ENCODE measurements around the gene FAM76B. TPM values are rescaled to one million over a fixed set of nuclear protein-coding genes. Genes with fewer than 3 reads are reported as not detected.

Gene FAM76B
- total and polyA plus RNA-seq, 2 of the 13 experiments (the other 11 are each of a cell fraction or from before 2014, with no cell fraction given) = 20.2 to 24.2 TPM

- TF ChIP-seq AFF4 (CRISPR knock-in tag; IDR thresholded peaks at IDR 0.05) (peak; percentile 78; the same call in 1 of the 2 replicates), ZFY (CRISPR knock-in tag; IDR thresholded peaks at IDR 0.05) (peak; percentile 84), ZFP90 (CRISPR knock-in tag; IDR thresholded peaks at IDR 0.05; ENCODE audit: borderline replicate concordance) (no peak; the same call in 1 of the 2 replicates), SMAD9 (CRISPR knock-in tag; IDR thresholded peaks at IDR 0.05) (peak; percentile 49; the same call in 1 of the 2 replicates), NKX3-1 (CRISPR knock-in tag; IDR thresholded peaks at IDR 0.05) (no peak), ZNF878 (CRISPR knock-in tag; IDR thresholded peaks at IDR 0.05) (peak; percentile 95; the same call in 1 of the 2 replicates), PREB (CRISPR knock-in tag; IDR thresholded peaks at IDR 0.05) (no peak), ZNF382 (CRISPR knock-in tag; IDR thresholded peaks at IDR 0.05; ENCODE audit: borderline replicate concordance) (no peak), DBP (CRISPR knock-in tag; IDR thresholded peaks at IDR 0.05; ENCODE audit: not compliant biosample characterization) (no peak), ZKSCAN8 (CRISPR knock-in tag; IDR thresholded peaks at IDR 0.05; ENCODE audit: borderline replicate concordance) (peak; percentile 84; the same call in 1 of the 2 replicates), MIER2 (CRISPR knock-in tag; IDR thresholded peaks at IDR 0.05) (0 out of 2 replicates have a peak, but pooled peaks have one; percentile 38), SRY (CRISPR knock-in tag; IDR thresholded peaks at IDR 0.05) (peak; percentile 76; the same call in 1 of the 2 replicates), ZZZ3 (CRISPR knock-in tag; IDR thresholded peaks at IDR 0.05; ENCODE audit: borderline replicate concordance) (peak; percentile 66; the same call in 1 of the 2 replicates), ARID5B (CRISPR knock-in tag; IDR thresholded peaks at IDR 0.05) (peak; percentile 76), HDAC1 (CRISPR knock-in tag; IDR thresholded peaks at IDR 0.05) (peak; percentile 93), ZNF34 (CRISPR knock-in tag; IDR thresholded peaks at IDR 0.05; ENCODE audit: borderline replicate concordance) (no peak), ZNF18 (CRISPR knock-in tag; IDR thresholded peaks at IDR 0.05; ENCODE audit: insufficient replicate concordance) (peak; percentile 79), ZNF225 (CRISPR knock-in tag; IDR thresholded peaks at IDR 0.05) (no peak)
These were observed at the start of gene FAM76B (continued) for GRCh38 chr11:95789506-95790122.
